ENCODE measurements around the gene RARB. TPM values are rescaled to one million over a fixed set of nuclear protein-coding genes. Genes with fewer than 3 reads are reported as not detected.
A peak's percentile ranks its signal among the peaks of the same experiment; 100 is the strongest.

RARB gene
- total RNA-seq, 1 donor from 2014 or later = 1.8 TPM

GRCh38 chr3:25574172-25574765 is 146.2 kb downstream of the RARB start:
- TF ChIP-seq CTCF (IDR thresholded peaks at IDR 0.05) (no peak), EZH2 (IDR thresholded peaks at IDR 0.05) (no peak), EZH2phosphoT487 (IDR thresholded peaks at IDR 0.05) (no peak)

GRCh38 chr3:25575001-25575400 is 146.9 kb downstream of the RARB start:
- Histone ChIP-seq H3K79me2 (ENCODE audit: low read depth) (no peaks in the 10 kb centered on the region), H3K9ac (no peak overlapping the region), H2AFZ (replicated peaks) (no peak overlapping the region), H3K27ac (no peak overlapping the region), H3K36me3 (no peaks in the 10 kb centered on the region), H4K20me1 (ENCODE audit: low read depth) (no peaks in the 10 kb centered on the region), H3F3A (ENCODE audit: low read depth) (no peaks in the 10 kb centered on the region), H3K4me1 (peaks cover 8% of the 10 kb centered on the region), H3K4me3 (no peak overlapping the region), H3K27me3 (no peaks in the 10 kb centered on the region), H3K9me3 (ENCODE audit: low read depth) (no peaks in the 10 kb centered on the region), H3K4me2 (no peak overlapping the region)
- no peak overlapping the region for H3K4me3 Mint-ChIP-seq
- no peaks in the 10 kb centered on the region for H3K9me3 Mint-ChIP-seq
- H3K4me1 Mint-ChIP-seq = peaks cover 18% of the 10 kb centered on the region
- H3K27ac Mint-ChIP-seq = no peak overlapping the region
- TF ChIP-seq CTCF (IDR thresholded peaks at IDR 0.05) (no peak), EZH2phosphoT487 (IDR thresholded peaks at IDR 0.05) (no peak), EZH2 (IDR thresholded peaks at IDR 0.05) (no peak)
- peaks cover 4% of the 10 kb centered on the region for H3K27me3 Mint-ChIP-seq (ENCODE audit: insufficient read depth, low read depth)
- no peak for DNase-seq (ENCODE audit: low spot score)
- H3K36me3 Mint-ChIP-seq = no peaks in the 10 kb centered on the region

More at GRCh38 chr3:25574172-25574765, 146.2 kb downstream of the RARB start:
- no peak overlapping the region for H3K9ac ChIP-seq
- no peaks in the 10 kb centered on the region for H4K20me1 ChIP-seq (ENCODE audit: low read depth)
- peaks cover 25% of the 10 kb centered on the region for H3K4me1 Mint-ChIP-seq
- H3K9me3 Mint-ChIP-seq = no peaks in the 10 kb centered on the region
- no peaks in the 10 kb centered on the region for H3K9me3 ChIP-seq (ENCODE audit: low read depth)
- H3K4me3 Mint-ChIP-seq = no peak overlapping the region
- H3K27ac ChIP-seq = no peak overlapping the region
- H3K79me2 ChIP-seq (ENCODE audit: low read depth) = no peaks in the 10 kb centered on the region
- H3K27me3 Mint-ChIP-seq (ENCODE audit: insufficient read depth, low read depth) = peaks cover 5% of the 10 kb centered on the region
- peaks cover 8% of the 10 kb centered on the region for H3K4me1 ChIP-seq
- no peak overlapping the region for H3K4me3 ChIP-seq
- DNase-seq (ENCODE audit: low spot score) = no peak
- no peaks in the 10 kb centered on the region for H3K27me3 ChIP-seq
- no peak overlapping the region for H3K4me2 ChIP-seq
- H2AFZ ChIP-seq (replicated peaks) = no peak overlapping the region
- no peak overlapping the region for H3K27ac Mint-ChIP-seq
- no peaks in the 10 kb centered on the region for H3K36me3 ChIP-seq
- H3F3A ChIP-seq (ENCODE audit: low read depth) = no peaks in the 10 kb centered on the region
- no peaks in the 10 kb centered on the region for H3K36me3 Mint-ChIP-seq

- no peak overlapping the region for H3K4me3 Mint-ChIP-seq
- TF ChIP-seq EZH2 (IDR thresholded peaks at IDR 0.05) = no peak
- no peak for TF ChIP-seq EZH2phosphoT487 (IDR thresholded peaks at IDR 0.05)
- H3K9me3 ChIP-seq (ENCODE audit: low read depth) = no peaks in the 10 kb centered on the region
- H2AFZ ChIP-seq (replicated peaks) = no peak overlapping the region
- H3K27ac ChIP-seq = no peak overlapping the region
- no peaks in the 10 kb centered on the region for H3K27me3 ChIP-seq
- H3K4me1 ChIP-seq = peaks cover 8% of the 10 kb centered on the region
- no peaks in the 10 kb centered on the region for H3K36me3 Mint-ChIP-seq
- no peaks in the 10 kb centered on the region for H3F3A ChIP-seq (ENCODE audit: low read depth)
- H3K9ac ChIP-seq = no peak overlapping the region
- no peaks in the 10 kb centered on the region for H3K9me3 Mint-ChIP-seq
- H3K36me3 ChIP-seq = no peaks in the 10 kb centered on the region
- no peaks in the 10 kb centered on the region for H3K79me2 ChIP-seq (ENCODE audit: low read depth)
- H3K4me3 ChIP-seq = no peak overlapping the region
- H3K27me3 Mint-ChIP-seq (ENCODE audit: insufficient read depth, low read depth) = peaks cover 2% of the 10 kb centered on the region
- H3K4me2 ChIP-seq = no peak overlapping the region
- peaks cover 12% of the 10 kb centered on the region for H3K4me1 Mint-ChIP-seq
- DNase-seq (ENCODE audit: low spot score) = no peak
- H4K20me1 ChIP-seq (ENCODE audit: low read depth) = no peaks in the 10 kb centered on the region
- no peak overlapping the region for H3K27ac Mint-ChIP-seq
These were observed 148.1 kb downstream of the RARB start for GRCh38 chr3:25576146-25576545.

- H3K9me3 ChIP-seq (ENCODE audit: low read depth) = no peaks in the 10 kb centered on the region
- no peak overlapping the region for H2AFZ ChIP-seq (replicated peaks)
- H3K27ac ChIP-seq = no peak overlapping the region
- H3K27ac Mint-ChIP-seq = no peak overlapping the region
- H3K36me3 ChIP-seq = no peaks in the 10 kb centered on the region
- H3K4me3 ChIP-seq = no peak overlapping the region
- no peaks in the 10 kb centered on the region for H3K9me3 Mint-ChIP-seq
- no peaks in the 10 kb centered on the region for H3K79me2 ChIP-seq (ENCODE audit: low read depth)
- no peak for TF ChIP-seq EZH2phosphoT487 (IDR thresholded peaks at IDR 0.05)
- peak; percentile 26 for TF ChIP-seq CTCF (IDR thresholded peaks at IDR 0.05)
- H3K27me3 ChIP-seq = no peaks in the 10 kb centered on the region
- peaks cover 17% of the 10 kb centered on the region for H3K4me1 Mint-ChIP-seq
- H3K9ac ChIP-seq = no peak overlapping the region
- H3K27me3 Mint-ChIP-seq (ENCODE audit: insufficient read depth, low read depth) = peaks cover 4% of the 10 kb centered on the region
- H3K36me3 Mint-ChIP-seq = no peaks in the 10 kb centered on the region
- H3K4me1 ChIP-seq = peaks cover 8% of the 10 kb centered on the region
- no peak overlapping the region for H3K4me3 Mint-ChIP-seq
- H4K20me1 ChIP-seq (ENCODE audit: low read depth) = no peaks in the 10 kb centered on the region
- no peak overlapping the region for H3K4me2 ChIP-seq
- no peaks in the 10 kb centered on the region for H3F3A ChIP-seq (ENCODE audit: low read depth)
- DNase-seq (ENCODE audit: low spot score) = no peak
These were observed 148.9 kb downstream of the RARB start for GRCh38 chr3:25576831-25577454.
